GM12878 (cell line): ENCODE measurements around the gene SLC4A2. TPM values are rescaled to one million over a fixed set of nuclear protein-coding genes. Genes with fewer than 3 reads are reported as not detected.

Source experiments
- ATAC-seq: fragments of 200-7000 bp; cut with Tn5 transposase; 3 replicates; pipeline ENCODE4 v1.9.1; 2020; ENCODE audit warnings: mild to moderate bottlenecking, moderate library complexity
- BruUV-seq: library from RNA; stranded (reverse); fragments of 400-500 nt; replicated peaks from 2 replicates; lab custom pipeline; 2021; lab: Mats Ljungman, UMichigan
- CTCF ChIA-PET: fragments of 300-600 bp; sonication (Branson Sonifier 250); formaldehyde crosslinking; extraction: SDS; loops from one replicate; lab custom pipeline; 2021; ENCODE audit warnings: inconsistent platforms; lab: Yijun Ruan, JAX
- POLR2A ChIA-PET: fragments of 350-600 bp; formaldehyde crosslinking; extraction: SDS; loops from one replicate; lab custom pipeline; 2021; ENCODE audit warnings: inconsistent platforms; lab: Charles Lee
- RAD21 ChIA-PET: fragments of 300-600 bp; sonication (Branson Sonifier 250); formaldehyde crosslinking; loops from one replicate; lab custom pipeline; 2023; ENCODE audit warnings: antibody characterized with exemption; ENCODE audit not compliant: unreplicated experiment; lab: Charles Lee
- SMC1A ChIA-PET: fragments of 300-600 bp; sonication (Branson Sonifier 250); formaldehyde crosslinking; loops from one replicate; lab custom pipeline; 2023; ENCODE audit not compliant: unreplicated experiment, uncharacterized antibody; lab: Charles Lee
- DNase-seq: peaks from one replicate; pipeline ENCODE4 v3.0.0-alpha.2; 2011; ENCODE audit warnings: low read depth, low spot score
- FAIRE-seq: peaks from 3 replicates; lab custom pipeline; 2011; peaks lifted over from hg19 to GRCh38; lab: Jason Lieb, UNC
- H2AFZ ChIP-seq: 2 replicates; pipeline ENCODE4 v1.6.0; 2011; ENCODE audit warnings: low read depth, low read length, control low read depth; ENCODE audit not compliant: control insufficient read depth
- H3K27ac ChIP-seq: 2 replicates; pipeline ENCODE4 v1.5.1; 2011; ENCODE audit warnings: control low read depth; ENCODE audit not compliant: control insufficient read depth, insufficient read depth
- H3K27me3 ChIP-seq, 2 experiments: replicated peaks in 1 of 2; 2 replicates each; pipeline versions ENCODE4 v1.6.0 to v1.6.1; 2011; ENCODE audit warnings: low read length in 1 of 2; ENCODE audit not compliant: control insufficient read depth in 2 of 2, insufficient read depth in 2 of 2
- H3K36me3 ChIP-seq, 2 experiments: 2 replicates each; pipeline ENCODE4 v1.5.1; 2011; ENCODE audit warnings: low read length in 1 of 2; ENCODE audit not compliant: control insufficient read depth in 2 of 2, insufficient read depth in 2 of 2
- H3K4me1 ChIP-seq: 2 replicates; pipeline ENCODE4 v1.6.1; 2011; ENCODE audit warnings: mild to moderate bottlenecking, low read length, moderate library complexity, mixed read lengths; ENCODE audit not compliant: control insufficient read depth, insufficient read depth
- H3K4me2 ChIP-seq: 2 replicates; pipeline ENCODE4 v1.6.0; 2011; ENCODE audit warnings: control low read depth; ENCODE audit not compliant: control insufficient read depth, insufficient read depth
- H3K4me3 ChIP-seq: fragments of 200-600 bp; sonication (generic); 2 replicates; pipeline ENCODE4 v1.5.1; 2016
- H3K79me2 ChIP-seq: 2 replicates; pipeline ENCODE4 v1.6.0; 2011; ENCODE audit warnings: low read length; ENCODE audit not compliant: control insufficient read depth, insufficient read depth
- H3K9ac ChIP-seq: 2 replicates; pipeline ENCODE4 v1.8.0; 2011; ENCODE audit warnings: low read length, control low read depth, mixed read lengths; ENCODE audit not compliant: control insufficient read depth, insufficient read depth
- H3K9me3 ChIP-seq: replicated peaks from 3 replicates; pipeline ENCODE4 v1.5.1; 2011; ENCODE audit warnings: mild to moderate bottlenecking, low read length; ENCODE audit not compliant: control insufficient read depth, insufficient read depth
- H4K20me1 ChIP-seq: 2 replicates; pipeline ENCODE4 v1.6.0; 2011; ENCODE audit not compliant: control insufficient read depth, insufficient read depth
- E2F8 ChIP-seq: fragments of 450-650 bp; IDR thresholded peaks from 2 replicates; pipeline ENCODE4 v1.6.1; 2018; ENCODE audit warnings: mild to moderate bottlenecking, low read depth, moderate library complexity; ENCODE audit not compliant: partially characterized antibody
- ETV6 ChIP-seq, 2 experiments: fragments of 450-650 bp in 1 of 2; IDR thresholded peaks in 1 of 2; conservative IDR thresholded peaks in 1 of 2; 2 replicates each; pipeline ENCODE4 v1.6.1; 2014; ENCODE audit warnings: antibody characterized with exemption in 1 of 2, borderline replicate concordance in 1 of 2, low read depth in 1 of 2, mild to moderate bottlenecking in 1 of 2, moderate library complexity in 1 of 2
- HDAC2 ChIP-seq: fragments of 200-600 bp; sonication (generic); IDR thresholded peaks from 2 replicates; pipeline ENCODE4 v1.6.1; 2017
- NR2C1 ChIP-seq: fragments of 450-650 bp; IDR thresholded peaks from 2 replicates; pipeline ENCODE4 v1.6.1; 2017; ENCODE audit warnings: antibody characterized with exemption, mild to moderate bottlenecking, moderate library complexity
- PAX5 ChIP-seq: IDR thresholded peaks from 2 replicates; pipeline ENCODE4 v1.6.1; 2011; ENCODE audit warnings: low read depth, low read length, borderline replicate concordance
- PRDM15 ChIP-seq: fragments of 450-650 bp; formaldehyde crosslinking; IDR thresholded peaks from 2 replicates; pipeline ENCODE4 v1.4.0; 2020; ENCODE audit warnings: mild to moderate bottlenecking, moderate library complexity
- STAT1 ChIP-seq: fragments of 450-650 bp; conservative IDR thresholded peaks from 2 replicates; pipeline ENCODE4 v1.6.1; 2014; ENCODE audit warnings: antibody characterized with exemption, mild to moderate bottlenecking
- SUPT20H ChIP-seq: IDR thresholded peaks from 2 replicates; pipeline ENCODE4 v1.6.1; 2011; ENCODE audit warnings: low read depth, mild to moderate bottlenecking, low read length, moderate library complexity, borderline replicate concordance; ENCODE audit not compliant: control insufficient read depth
- ZNF592 ChIP-seq: fragments of 450-650 bp; IDR thresholded peaks from 2 replicates; pipeline ENCODE4 v1.6.1; 2017; ENCODE audit warnings: mild to moderate bottlenecking, moderate library complexity
- WGBS: methylation state at CpG from one replicate; pipeline ENCODE4 v1.1.6; 2016; ENCODE audit warnings: low lambda C conversion rate; ENCODE audit not compliant: insufficient replicate concordance, insufficient coverage; ENCODE audit errors: missing lambda C conversion rate; 5-methylcytosine and 5-hydroxymethylcytosine counted together
- in situ Hi-C: fragments of 300-500 bp; cut with MboI; formaldehyde crosslinking; loops from 9 replicates; pipeline ENCODE4 v1.14.3; 2018; ENCODE audit warnings: mixed read lengths
- intact Hi-C: fragments of 100-400 bp; cut with micrococcal nuclease; formaldehyde crosslinking; loops from one replicate; pipeline ENCODE4 v1.14.2; 2022; ENCODE audit not compliant: unreplicated experiment
- polyA plus RNA-seq, 11 experiments: library from polyadenylated mRNA; depleted of rRNA in 4 of 11; unstranded in 6 of 11; stranded (reverse) in 5 of 11; fragments of >200 nt; fragmentation: Nextera tagmentation in 4 of 11; fragmentation: Illumina TruSeq in 1 of 11; extraction: Ambion mirVana in 4 of 11; extraction: Trizol in 1 of 11; gene quantifications; 1 replicate in 1 of 11; 2 replicates in 10 of 11; pipeline versions ENCODE4 v1.2.1 to v1.2.3, GENCODE V29; 2011 to 2016; ENCODE audit warnings: inconsistent platforms in 2 of 11, missing spikeins in 2 of 11, low read depth in 1 of 11
- total RNA-seq, 4 experiments: library from RNA; depleted of rRNA in 3 of 4; stranded (reverse); fragments of >200 nt in 3 of 4; fragmentation: Illumina TruSeq in 1 of 4; extraction: Trizol in 1 of 4; gene quantifications; 2 replicates each; pipeline versions ENCODE4 v1.2.1 to v1.2.3, GENCODE V29; 2013 to 2021

The SLC4A2 gene
- total and polyA plus RNA-seq, 10 of the 15 experiments (the other 5 are each of a cell fraction or from before 2014, with no cell fraction given): 2.7 to 78.6 (median 30.1) TPM

- TF ChIP-seq E2F8: no peak
Observed at GRCh38 chr7:151101621-151102396, 42.4 kb downstream of the SLC4A2 start (continued).

GRCh38 chr7:151102991-151103390 is 43.6 kb downstream of the SLC4A2 start:
- Histone ChIP-seq H3K4me3 (no peak overlapping the region), H3K4me2 (no peak overlapping the region), H3K27ac (no peak overlapping the region), H2AFZ (no peak overlapping the region), H3K4me1 (no peaks in the 10 kb centered on the region), H3K36me3 (peaks cover 4 to 5% of the 10 kb centered on the region in 2 experiments; a peak in 2 of 4 replicates), H3K9me3 (no peaks in the 10 kb centered on the region), H3K9ac (no peak overlapping the region), H4K20me1 (no peaks in the 10 kb centered on the region; the same call in 1 of the 2 replicates), H3K79me2 (peaks cover 8% of the 10 kb centered on the region), H3K27me3 (no peaks in the 10 kb centered on the region)
- WGBS: 63% methylated on average over 3 of the region's 3 CpGs
- intact Hi-C loops (no loop called here), in situ Hi-C loops (no loop called here)
- ATAC-seq (no peak), FAIRE-seq (no peak), DNase-seq (no peak)
- CTCF ChIA-PET: interaction anchor here (1.1 to 1.5 kb wide), 3 partner anchors 13 to 43 kb away, joined by 3 to 4 read pairs (median 4); no protein-coding TSS in a partner anchor
- TF ChIP-seq HDAC2 (no peak), NR2C1 (no peak), PRDM15 (no peak), ETV6 (conservative IDR thresholded peaks at IDR 0.05 in 1 of 2, IDR thresholded peaks at IDR 0.05 in 1 of 2; ENCODE audit: borderline replicate concordance in 1 of 2, low read depth in 1 of 2) (no peak), STAT1 (no peak), PAX5 (no peak), ZNF592 (no peak), SUPT20H (no peak)
- POLR2A ChIA-PET: no interaction called here
- BruUV-seq: no TSS peak
- SMC1A ChIA-PET: interaction anchor here (1.2 kb wide), 1 partner anchor 18 kb away, joined by 3 read pairs; no protein-coding TSS in a partner anchor
- RAD21 ChIA-PET: no interaction called here
